ENCODE results near the gene ABCG2.

ABCG2 gene

DNA sequence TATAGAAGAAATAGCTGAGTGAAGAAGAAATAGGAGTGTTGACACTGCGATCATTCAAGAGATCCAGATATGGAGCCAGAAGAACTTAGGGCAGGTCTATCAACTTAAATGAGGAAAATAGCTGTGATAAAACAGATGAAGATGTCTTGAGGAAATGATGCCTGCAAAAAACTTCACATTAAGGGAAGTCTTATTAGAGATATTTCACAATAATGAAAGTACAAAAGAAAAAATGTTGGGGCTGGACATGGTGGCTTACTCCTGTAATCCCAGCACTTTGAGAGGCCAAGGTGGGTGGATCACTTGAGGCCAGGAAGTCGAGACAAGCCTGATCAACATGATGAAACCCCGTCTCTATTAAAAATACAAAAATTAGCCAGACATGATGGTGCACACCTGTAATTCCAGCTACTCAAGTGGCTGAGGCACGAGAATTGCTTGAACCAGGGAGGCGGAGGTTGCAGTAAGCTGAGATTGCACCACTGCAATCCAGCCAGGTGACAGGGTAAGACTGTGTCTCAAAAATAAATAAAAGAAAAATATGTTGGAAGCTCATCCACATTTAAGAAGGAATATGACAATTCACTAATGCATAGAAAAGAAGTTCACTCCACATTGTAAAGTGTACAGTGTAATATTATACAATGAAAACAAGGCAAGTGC, 94.7 kb downstream of the ABCG2 start:
- no peak for DNase-seq (ENCODE audit: low read depth)

DNA sequence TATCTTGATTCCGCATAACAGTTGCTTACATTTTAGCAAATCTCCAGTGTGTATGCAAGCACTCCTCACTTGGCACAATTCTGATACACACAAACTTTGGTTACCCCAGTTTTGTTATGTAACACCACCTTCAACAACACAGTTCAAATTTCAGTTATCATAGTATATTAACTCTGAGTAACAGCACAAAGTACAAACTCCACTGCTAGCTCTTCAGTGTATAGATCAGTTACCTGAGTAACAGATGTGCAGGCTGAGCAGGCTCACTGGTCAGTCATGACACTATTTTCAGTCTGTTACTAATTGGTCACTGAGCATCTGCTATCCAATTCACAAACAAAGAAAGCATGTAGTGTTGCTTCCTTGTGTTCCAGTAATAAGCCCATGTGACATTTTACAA, 95.6 kb downstream of the ABCG2 start:
- no peak for DNase-seq (ENCODE audit: low read depth)

DNA sequence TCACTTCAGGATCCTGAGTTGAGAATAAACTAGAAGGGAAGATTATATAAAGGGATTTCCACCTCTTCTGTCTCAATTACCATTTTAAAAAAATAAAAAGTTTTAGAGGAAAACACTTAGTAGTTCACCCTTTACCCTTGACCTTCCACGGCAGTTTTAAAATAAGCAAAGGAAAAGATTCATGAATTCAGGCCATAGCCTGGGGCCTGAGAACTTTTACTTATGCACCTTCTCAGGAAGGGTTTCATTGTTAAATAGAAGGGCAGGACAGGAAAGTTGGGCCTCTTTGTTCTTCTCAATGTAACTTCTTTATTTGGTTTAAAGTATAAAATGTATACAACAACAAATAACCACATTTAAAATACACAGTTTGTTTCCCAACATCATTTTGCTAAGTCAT, 96.1 kb downstream of the ABCG2 start:
- DNase-seq (ENCODE audit: low read depth): no peak

DNA sequence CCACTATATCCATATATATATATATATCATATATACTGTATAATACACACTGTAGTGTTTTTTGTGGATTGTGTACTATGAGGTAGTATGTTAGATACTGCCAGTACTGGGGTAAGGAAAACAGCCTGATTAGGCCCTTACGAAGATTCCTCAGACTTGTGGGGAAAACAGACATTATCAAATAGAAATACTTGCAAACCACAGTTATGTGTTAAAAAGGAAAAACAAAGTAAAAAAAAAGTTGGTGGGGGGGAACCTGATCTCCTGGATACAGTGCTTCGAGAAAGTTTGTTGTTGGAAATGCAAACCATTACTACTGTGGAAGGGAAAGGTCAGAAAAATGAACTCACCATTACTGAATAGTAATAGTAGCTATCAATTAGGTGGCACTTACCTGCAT, 98.0 kb downstream of the ABCG2 start:
- no peak for DNase-seq (ENCODE audit: low read depth)

DNA sequence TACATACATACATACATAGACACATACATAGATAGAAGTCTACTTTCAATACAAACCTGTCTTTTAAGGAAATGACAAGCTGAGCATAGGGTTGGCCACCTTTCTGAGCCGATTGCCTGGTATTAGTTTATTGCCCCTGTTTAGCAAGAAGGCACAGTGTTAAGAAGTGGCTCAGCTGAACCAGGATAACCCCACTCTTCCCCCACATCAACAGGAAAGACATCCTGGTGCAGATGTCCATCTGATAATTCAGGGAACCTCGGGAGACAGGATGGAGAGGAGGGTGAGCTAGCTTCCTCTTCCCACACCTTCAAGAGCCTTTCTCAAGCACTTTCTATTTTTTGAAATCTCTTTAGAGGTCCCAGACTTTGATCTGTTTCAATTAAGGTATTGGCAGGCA, 98.7 kb downstream of the ABCG2 start:
- DNase-seq (ENCODE audit: low read depth): no peak

DNA sequence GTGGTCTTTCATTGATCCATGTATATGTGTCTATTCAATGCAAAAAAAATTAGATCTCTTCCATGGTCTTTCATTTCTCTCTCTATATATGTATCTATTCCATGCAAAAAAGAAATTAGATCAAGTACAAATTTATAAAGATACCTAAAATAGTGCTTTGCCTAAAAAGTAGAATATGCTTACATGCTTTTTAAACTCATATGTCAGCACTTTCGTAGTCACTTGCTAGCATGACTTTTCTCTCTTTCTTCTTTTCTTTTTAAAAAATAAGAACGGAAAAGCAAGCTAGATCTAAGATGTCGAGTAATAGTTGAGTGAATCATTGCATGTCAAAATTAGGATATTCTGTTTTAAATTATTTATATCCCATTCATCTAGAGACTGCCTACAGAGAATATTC, 100.1 kb downstream of the ABCG2 start:
- DNase-seq (ENCODE audit: low read depth): no peak

DNA sequence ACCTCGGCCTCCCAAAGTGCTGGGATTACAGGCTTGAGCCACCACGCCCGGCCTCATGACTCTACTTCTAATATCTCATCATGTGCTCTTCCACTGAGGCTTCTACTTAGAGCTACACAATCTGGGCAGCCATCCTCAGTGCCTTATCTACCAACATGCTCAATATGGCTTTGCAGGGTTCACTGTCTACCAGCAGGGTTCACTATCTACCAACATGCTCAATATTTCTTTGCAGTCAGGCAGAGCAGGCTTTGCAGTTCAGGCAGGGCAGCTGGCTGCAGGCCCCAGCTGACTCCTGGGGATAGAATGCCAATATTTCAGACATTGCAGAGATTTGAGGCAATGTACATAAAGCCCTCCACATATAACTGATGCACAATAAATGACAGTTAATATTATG, 103.5 kb downstream of the ABCG2 start:
- DNase-seq (ENCODE audit: low read depth): no peak

DNA sequence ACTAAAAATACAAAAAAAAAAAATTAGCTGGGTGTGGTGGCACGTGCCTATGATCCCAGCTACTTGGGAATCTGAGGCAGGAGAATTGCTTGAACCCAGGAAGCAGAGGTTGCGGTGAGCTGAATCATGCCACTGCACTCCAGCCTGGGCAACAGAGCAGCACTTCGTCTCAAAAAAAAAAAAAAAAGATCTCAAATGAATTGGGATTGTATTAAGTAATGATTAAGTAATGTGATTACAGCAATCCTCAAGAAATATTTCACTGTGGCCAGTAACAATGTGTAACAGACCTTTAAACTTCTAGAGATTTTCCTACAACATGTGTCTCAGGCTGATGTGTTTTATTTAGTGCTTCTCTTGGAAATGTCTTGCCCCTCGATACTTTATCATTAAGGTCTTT, 104.2 kb downstream of the ABCG2 start:
- no peak for DNase-seq (ENCODE audit: low read depth)

DNA sequence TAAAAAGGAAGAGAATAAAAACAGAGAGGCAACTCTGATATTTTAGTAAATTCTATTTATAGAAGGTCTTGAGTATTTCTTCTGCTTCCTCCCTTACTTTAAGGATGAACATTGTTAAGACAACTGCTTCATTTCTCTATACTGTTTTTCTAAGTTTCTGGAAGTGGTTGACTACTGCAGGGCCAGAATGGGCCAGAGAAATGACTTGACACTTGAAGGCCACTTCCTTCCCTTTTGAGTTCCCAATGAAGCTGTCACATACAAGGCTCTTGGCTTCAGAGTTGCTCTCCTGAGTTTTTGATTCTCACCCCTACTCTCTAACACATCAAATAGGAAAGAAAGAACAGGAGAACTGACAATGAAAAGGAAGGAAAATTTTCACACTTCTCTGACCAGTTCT, 113.4 kb downstream of the ABCG2 start:
- DNase-seq (ENCODE audit: low read depth): no peak

DNA sequence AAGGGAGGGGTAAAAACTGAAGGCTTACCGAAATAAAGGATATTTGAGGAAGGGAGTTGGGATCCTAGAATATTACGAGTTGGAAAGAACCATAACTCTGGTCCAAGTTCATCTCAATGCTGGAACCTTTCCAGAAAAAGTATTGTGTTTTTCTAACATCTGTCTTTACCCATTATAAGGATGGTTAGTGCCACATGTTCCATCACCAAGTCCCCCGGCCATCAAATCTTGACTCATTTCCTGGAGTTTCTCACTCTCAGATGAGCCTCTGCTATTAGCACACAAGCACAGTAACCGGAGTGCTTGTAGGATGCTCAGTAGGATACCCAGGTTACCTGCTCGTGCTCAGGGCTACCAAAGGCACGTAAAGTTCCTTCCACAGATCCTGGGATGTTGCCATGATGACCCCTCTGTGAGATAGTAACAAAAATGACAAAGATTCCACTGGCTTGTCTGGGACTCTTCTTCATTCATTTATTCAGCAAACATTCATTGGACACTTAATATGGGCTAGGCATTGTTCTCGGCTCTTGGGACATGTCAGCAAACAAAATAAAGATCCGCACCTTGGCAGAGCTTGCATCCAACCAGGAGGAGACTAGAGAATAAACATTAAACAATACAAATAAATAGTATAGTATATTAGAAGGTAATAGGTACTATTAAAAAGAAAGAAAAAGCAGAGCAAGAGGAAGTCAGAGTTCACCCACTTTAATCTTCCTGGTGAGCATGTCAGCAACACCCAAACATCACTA, 114.7 kb downstream of the ABCG2 start:
- no peak for DNase-seq (ENCODE audit: low read depth)

DNA sequence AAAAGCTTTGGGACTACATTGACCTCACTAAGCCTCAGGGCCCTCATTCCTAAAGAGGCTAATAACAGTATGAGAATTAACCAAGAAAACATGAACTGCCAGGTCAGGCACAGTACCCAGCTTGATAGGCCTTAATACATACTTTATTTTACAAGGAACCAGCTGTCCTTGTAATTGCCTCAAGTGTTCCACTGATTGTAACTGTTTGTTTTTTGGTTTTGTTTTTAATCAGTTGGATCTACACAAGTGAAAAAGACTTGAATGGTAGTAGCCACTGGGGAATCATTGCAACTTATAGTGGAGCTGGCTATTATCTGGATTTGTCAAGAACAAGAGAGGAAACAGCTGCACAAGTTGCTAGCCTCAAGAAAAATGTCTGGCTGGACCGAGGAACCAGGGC, 115.4 kb downstream of the ABCG2 start:
- DNase-seq (ENCODE audit: low read depth): no peak

DNA sequence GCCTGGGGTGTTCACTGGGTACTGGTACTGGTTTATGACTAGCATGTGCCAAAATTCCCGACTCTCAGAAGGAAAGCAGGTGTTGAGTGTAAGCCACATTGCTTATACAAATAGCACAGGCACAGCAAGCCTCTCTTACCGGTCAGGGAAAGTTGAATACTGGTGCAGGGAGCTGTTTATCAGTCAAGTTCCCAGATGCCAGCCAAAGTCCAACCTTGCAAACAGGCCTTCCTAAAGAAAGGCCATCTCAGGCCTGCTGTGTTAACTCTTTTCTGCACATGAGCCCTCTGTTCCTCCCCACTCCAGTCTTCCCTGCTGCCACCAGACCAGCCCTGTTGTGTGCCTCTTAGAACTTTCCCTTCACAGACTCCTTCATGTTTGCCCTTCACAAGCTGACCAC, 116.8 kb downstream of the ABCG2 start:
- no peak for DNase-seq (ENCODE audit: low read depth)

DNA sequence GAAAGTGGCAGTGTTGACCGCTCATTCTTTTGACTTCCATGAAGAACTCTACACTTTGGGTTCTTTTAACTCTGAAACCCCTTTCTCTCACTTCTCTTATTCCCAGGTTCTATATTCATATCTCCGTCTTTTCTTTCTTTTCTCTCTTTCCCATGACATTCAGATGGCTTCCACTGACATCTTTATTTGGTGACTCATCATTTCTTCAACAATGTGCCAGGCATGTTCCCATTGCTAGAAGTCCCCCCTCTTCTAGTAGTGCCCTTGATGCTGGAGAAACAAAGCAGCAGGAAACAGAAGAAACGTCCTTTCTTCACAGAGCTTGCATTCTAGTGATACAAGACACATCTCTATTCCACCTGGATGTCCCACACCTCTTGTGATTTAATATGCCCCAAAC, 117.7 kb downstream of the ABCG2 start:
- no peak for DNase-seq (ENCODE audit: low read depth)

All from stimulated activated CD8-positive, alpha-beta memory T cell treated with anti-CD3 and anti-CD28 coated beads, Interleukin-15, amount 100 ng/mL, for 1 hour (primary cell).